Activated CD4-positive, alpha-beta T cell treated with anti-CD3 and anti-CD28 coated beads, Interleukin-2, amount 50 U/mL, for 4 hours (primary cell): ENCODE results near the gene MOGAT3.
A peak's percentile ranks its signal among the peaks of the same experiment; 100 is the strongest.

Experiments
- DNase-seq, 2 experiments: peaks; one replicate each; pipeline ENCODE4 v3.0.0-alpha.2; 2020

The MOGAT3 gene

DNA sequence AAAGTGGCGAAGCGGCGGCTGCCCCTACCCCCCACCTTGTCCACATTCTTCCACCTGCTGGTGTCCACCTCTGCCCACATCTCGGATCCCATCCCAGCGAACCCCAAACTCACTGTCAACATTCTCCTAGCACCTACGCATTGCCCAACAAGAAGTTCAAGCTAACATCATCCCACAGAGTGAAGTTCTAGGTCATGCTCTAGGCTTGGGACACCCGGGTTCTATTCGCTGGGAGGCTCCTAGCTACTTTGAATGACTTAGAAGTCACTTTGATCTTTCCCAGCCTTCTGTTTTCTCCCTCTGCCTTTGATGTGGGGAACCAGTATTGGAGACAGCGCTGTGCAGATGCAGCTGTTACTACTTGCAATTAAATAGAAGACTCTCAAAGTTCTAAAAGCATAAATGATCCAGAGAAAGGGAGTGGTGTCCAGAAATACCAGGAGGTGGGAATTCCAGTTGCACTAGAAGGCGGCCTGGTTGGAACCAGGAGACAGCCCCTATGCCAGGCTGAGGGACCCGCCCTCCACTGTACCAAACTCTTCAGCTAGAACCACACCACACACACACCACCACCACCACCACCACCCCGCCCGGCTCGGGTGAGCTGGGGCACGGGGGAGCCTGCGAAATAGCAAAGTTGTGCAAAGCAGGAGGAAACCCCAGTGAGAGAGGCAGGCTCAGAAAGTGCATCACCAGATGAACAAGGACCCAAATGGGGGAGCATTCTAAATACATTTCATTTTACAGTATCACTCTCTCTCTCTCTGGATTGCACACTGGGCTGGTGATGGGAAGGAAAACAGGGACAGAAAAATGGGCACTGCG lies 30.0 kb downstream of the MOGAT3 start:
- no peak for DNase-seq

DNA sequence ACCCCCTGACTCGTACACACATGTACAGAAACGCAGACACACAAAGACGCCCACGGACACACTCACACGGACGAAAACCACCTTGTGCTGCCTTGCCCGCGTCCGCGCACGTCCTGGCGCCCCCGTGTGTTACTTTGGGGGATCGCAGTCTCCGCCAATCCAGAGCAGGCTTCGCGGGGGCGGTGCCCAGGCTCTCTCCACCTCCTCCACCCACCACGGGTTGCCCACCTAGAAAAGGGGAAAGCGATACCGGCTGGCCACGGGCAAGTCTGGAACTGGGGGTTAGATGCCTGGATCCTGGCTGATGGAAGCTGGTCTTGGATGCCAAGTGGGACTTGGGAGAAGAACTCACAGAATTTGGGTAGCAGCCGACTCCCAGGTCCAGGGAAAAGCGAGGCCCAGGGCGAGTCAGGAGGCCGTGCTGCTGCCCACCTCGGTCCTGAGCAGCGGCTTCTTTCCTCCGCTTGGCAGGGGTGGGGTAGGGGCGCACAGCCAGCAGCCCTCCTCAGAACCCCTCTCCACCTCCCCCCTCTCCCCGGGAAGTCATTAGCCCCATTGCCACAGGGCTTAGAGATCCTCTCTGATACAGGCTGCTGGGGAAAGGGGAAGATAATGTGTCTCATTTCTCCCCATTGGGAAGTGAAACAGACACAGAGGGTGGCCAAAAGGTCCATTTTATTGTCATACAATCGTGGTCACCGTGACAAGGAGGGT lies 30.8 kb downstream of the MOGAT3 start:
- peak; percentile 79 to 82 for DNase-seq

DNA sequence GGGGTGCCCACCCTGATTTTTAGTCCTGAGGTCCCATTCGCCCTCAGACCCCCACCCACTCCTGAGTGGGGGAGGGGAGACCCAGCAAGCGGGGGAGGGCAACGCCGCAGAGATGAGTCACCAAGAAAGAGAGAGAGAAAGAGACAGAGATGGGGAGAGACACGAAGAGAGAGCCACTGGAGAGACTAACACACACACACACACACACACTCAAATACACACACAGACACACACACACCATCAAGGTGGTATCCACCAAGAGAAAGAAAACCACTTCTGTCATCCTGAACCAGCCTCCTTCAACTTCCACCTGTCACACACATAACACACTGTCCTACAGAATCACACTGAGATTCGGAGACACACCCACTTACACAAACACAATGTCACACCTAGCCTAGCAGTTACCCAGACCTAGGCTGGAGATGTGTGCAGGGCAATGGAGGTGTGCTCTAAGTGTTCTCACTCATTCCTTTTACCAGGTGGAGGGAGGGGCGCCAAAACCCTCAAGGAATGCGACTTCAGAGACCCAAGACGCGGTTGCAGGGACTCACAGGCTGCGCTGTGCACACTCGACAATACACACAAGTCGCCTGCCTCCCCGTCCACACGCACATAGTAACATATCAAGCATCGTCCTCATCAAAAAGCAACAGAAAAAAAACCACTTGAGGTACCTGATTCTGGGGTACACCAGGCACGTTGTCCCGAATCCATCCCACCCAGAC lies 31.6 kb downstream of the MOGAT3 start:
- DNase-seq: no peak

DNA sequence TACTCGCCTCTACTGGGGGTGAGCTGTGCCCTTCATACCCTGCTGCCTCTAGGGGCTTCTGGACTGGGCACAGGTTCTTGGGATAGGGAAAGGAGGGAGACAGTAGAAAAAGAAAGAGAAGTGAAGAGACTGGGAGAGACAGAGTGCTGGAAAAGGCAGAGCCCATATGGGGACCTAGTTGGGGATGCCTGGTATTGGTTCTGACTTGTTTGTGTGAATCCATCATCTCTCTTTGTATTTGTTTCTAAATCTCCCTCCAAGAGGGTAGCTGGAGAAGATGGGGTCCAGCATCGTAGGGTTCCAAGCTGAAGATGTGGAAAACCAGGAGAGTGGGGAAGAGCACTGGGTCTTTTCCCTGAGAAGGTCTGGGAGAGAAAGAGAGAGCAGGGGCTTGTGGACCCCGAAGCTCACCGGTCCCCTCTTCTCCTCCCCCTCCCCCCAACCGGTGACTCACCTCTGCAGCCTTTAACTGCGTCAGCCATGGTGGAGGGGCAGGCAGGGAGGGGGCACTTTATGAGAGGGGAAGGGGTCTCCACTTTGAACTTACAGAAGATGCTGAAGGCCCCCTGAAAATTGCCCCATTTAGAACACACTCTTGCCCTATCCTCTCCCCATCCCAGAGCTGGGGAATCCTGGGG lies 32.3 kb downstream of the MOGAT3 start:
- no peak for DNase-seq

DNA sequence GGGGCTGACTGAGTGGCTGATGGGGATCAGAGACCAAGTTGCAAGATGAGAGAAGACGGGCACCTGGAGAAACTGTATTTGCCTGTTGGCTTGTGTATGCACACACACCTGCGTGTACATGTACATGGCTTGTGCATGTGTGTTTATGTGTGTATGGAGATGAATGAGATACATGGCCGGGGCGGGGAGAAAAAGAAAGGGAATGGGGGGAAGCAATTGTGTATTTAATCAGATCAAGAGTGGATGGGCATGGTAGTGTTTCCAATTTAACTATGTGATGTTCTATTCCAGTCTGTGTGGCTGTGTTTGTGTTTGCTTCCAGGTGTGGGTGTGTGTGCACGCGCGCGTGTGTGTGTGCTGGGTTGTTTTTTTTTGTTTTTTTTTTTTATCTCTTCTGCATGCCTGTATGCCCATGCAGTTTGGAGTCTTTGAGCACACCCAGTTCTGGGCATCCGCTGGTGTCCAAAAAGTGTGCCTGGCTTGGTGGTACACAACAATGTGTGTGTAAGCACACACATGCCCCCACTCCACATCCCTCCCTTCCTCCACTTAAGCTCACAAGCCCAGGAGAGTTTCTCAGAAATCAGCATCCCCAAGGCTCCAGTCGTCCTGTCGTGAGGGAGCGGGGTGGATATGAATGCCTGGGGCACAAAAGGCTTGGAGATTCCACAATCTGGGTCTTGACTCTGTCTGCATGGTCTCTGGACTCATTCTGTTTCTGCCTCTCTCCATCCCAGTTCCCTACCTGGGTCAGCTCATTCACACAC lies 33.0 kb downstream of the MOGAT3 start:
- DNase-seq: no peak

DNA sequence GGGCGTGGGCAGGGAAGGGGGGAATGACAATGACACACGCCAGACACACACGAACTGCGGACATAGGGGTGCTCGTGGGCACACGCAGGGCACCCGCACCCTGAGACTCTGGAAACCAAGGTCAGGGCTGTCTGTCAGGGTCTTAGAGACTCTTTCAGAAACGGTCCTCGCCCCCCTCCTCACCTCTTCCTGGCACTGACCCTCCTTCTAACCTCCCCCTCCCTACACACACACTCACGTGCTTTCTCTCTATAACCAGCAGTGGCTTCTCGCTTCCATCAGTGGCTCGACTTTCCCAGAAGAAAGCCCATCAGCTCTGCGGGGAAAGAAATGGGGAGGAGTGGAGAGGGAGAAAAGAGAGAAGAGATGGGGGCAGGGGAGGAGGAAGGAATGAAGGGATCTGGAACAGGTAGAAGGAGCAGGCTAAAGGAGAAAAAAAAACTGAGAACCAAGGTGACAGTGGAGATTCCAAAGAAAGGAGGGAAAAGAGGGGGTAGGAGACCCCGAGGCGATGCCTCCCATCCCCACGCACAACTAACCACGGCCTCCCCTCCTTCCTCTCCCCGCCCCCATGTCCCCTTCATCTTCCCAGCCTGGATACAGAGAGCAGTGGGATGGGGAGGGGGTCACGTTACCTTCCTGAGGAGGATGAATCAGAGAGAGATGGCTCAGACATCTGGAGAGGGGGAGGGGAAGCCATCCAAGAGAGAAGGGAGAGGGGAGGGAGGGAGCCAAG lies 33.8 kb downstream of the MOGAT3 start:
- no peak for DNase-seq

DNA sequence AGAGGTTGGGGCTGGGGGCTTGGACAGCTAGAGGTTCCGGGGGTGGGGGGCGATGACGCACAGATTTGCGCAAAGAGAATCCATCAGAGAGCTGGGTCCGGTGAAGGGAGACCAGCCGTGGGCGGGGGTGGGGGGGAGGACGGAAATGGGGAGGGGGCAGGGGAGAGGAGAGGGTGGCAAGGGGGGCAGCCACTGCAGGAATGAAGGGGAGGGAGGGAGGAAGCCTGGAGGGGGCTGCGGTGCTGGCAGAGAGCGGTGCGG lies 34.3 kb downstream of the MOGAT3 start:
- DNase-seq: no peak

DNA sequence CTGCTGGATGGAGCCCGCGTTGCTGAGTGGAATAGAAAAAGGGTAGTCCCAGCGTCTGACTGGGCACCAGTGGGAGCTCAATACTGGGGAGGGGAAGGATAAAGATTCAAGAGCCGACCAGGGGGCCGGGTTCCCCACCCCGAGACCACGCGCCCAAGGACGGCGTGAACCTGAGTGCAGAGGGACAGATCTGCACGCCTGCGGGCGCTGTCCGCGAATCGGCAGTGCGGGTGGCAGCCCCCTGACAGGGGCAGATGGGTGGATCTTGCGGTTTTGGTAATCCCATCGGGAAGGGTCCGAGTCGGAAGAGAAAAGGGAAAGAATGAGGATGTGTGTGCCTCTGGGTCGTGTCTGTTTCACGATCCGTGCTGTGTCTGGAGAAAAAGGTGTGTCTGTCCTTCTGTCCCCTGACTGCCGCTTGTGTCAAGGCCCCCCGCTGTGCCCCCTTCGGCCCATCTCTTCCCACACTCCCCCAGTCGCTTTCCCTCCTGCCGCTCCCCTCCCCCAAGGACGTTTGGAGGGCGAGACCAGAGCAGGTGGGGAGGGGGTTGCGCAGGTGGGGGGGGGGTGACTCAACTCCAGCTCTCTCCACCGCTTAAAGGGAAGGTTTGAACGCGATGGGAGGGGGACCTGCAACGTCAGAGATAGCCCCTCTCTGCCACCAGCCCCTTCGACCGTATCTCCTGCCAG lies 34.7 kb downstream of the MOGAT3 start:
- no peak for DNase-seq

DNA sequence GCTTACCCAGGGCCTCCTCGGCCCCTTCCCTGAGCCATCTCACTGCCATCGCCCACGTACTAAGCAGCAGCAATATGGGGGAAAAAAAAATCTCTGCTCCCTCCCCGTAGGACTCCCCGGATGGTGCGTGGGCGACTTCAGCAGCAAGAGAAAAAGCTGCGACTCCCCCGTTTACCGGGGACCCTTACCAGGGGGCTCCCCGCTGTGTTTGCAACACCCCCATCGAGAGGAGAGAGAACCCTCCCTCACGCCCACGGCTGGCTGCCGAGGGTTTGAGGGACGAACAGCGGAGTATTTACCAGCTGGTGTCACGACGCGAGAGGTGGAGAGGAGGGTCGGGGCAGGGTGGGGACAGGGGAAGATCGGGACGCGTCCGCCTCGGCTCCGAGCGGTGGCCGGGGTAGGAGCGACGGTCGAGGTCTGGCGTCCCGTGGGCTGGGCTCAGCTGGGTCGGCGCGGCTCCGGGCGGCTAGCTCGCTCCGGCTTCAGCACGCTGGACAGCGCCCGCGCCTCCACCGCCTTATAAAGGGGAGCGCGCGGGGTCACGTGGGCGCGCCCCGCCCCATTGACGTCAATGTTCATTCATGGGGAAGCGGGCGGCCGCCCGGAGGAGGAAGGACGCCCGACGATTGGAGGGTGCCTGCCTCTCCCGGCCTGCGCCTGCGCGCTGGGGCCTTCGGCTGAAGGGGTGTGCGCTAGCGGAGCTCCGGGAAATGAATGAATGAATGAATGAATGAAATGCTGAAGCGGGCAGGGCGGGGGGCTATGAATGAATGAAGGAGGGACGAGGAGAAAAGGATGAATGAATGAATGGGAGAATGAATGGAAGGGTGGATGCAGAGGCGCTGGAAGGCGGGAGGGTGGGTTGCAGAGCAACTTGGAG lies 35.5 kb downstream of the MOGAT3 start, which contains the start of gene VGF:
VGF (minus strand) TSS at position 495 of the 883 bp plus-strand sequence. CDS start 726 bp downstream, outside the sequence.
- DNase-seq: peak; percentile 89 to 90

DNA sequence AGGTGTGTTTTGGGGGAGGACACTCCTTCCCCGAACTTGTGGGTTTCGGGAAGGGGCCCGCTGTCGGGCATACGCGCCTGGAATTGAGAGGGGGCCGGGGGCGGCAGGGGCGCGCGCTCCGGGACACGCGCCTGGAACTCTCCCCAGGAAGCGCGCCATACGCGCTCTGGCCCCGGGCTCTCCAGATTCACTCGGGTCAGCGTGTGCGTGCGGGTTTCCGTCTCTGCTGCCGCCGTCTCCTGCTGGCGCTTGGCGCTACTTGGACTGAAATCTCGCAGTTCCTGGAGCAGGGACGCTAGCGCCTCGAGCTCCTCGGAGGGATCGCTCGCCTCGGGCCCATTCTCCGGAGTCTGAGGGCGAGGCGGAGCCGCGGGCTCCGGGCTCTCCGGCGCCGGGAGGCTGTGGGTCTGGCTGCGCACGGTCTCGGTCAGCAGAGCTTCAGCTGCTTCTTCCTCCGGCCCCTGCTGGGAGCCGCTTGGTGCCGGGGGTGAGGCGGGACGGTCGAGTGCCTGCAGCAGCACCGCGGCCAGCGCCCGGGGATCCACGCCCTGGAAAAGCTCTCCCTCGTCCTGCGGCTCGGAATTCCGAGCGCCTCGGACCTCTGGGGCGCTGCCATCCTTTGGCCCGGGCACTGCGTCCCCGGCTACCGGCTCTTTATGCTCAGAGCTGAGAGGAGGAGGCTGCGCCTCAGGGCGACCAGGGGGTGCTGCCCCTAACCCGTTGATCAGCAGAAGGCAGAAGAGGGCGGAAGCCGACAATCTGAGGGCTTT lies 36.6 kb downstream of the MOGAT3 start:
- DNase-seq: no peak

DNA sequence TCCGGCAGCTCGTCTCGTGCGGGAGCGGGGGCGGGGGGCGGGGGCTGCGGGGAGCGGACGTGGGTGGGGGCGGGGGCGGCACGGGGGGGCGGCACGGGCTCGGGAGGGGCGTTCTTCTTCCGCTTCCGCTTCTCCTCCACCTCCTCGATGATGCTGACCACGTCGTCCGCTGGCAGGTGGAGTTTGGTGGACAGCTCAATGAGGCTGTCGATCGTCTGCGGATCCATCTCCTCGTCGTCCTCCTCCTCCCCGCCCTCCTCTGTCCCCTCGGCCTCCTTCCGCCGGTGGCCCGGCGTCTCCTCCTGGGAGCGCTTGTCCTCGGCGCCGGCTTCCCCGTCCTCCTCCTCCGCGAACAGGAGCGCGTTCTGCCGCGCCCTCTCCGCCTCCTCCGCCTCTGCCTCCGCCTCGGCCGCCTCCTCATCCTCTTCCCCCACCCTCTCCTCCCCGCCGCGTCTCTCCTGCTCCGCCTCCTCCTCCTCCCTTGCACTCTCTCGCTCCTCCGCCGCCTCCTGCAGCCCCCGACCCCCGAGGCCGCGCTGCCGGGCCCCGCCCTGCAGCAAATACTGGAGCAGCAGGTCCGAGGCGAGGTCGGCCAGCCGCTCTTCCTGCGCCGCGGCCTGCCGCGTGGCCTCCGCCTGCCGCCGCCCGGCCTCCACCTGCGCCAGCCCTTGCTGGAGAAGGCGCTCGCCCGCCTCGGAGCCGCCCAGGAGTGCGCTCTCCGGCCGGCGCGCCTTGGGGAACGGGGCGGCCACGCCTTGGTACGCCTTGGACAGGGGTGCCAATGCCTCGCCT lies 37.4 kb downstream of the MOGAT3 start:
- DNase-seq: peak; percentile 35 to 42

DNA sequence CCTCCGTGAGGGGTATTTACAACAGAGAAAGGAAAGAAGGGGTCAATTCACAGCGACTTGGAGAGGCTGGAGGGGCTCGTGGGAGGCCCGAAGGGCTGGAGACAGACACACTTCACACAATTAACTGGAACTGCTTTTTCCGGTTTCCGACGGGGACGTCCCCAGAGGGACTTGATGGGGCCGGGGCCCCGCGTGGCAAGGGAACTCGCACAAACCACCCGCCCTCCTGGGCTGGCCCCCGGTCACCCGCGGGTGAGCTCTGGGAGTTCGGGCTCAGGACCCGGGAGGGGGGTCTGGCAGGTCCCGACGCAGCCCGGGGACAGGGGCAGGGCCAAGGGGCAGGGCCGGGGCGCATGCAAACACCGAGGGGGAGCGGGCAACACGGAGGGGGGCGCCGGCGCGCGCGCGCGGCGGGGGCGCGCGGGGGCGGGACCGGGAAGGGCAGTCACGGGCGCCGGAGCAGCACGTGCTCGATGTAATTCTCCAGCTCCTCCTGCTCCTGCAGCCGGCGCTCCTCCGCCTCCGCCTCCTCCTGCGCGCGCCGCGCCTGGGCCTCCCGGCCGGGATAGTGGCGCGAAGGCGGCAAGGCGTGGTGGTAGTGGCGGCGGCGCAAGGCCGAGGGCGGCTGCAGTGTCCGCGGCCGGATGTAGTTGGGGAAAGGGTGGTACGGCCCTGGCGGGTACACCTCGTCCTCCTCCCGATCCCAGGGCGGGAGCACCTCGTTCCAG lies 38.1 kb downstream of the MOGAT3 start:
- no peak for DNase-seq

DNA sequence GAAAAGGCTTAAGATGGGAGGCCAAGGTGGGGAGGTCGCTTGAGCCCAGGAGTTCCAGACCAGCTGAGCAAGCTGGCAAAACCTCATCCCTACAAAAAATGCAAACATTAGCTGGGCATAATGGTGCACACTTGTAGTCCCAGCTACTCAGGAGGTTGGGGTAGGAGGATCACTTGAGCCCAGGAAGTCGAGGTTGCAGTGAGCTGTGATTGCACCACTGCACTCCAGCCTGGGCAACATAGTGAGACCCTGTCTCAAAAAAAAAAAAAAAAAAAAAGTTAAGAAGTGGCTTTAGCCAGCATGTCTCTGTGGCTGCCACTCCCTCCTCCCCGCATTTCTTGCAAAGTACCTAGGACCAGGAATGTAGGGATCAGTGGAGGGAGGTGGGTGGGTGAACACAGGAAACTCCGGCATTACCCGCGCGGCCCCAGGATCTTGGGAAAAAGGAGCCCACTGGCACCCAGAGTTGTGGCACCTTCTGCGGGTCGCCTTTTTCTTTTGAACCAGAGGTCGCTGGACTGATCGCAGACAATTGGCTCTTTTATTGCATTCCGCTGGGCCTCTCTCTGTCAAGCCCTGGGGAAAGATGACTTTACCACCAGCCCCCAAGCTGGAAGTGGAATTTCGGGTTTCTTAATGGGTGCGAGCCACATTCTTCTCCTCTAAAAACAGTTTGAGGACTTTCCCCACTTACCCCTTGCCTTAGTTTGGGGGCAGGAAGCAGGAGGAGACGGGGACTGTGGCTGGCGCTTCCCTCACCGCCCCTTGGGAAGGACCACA lies 39.0 kb downstream of the MOGAT3 start:
- no peak for DNase-seq

DNA sequence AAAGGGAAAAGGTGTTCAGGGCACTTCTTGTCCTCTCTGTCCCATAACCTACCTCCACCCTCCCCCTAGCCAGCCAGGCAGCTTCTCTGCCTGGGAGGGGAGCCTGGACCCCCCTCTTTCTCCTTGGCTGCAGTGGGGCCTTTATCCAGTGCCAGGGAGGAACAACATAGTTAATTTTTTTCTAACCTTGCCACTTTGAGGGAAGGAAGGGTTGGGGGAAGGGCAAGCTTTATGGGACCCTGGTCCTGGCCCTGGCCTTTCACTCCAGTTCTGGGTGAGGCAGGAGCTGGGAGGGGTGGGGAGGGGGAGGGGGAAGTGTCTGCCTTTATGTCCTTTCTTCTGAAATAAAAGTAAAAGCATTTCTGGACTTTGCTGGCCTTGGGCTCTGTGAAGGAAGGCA lies 39.9 kb downstream of the MOGAT3 start:
- DNase-seq: no peak

DNA sequence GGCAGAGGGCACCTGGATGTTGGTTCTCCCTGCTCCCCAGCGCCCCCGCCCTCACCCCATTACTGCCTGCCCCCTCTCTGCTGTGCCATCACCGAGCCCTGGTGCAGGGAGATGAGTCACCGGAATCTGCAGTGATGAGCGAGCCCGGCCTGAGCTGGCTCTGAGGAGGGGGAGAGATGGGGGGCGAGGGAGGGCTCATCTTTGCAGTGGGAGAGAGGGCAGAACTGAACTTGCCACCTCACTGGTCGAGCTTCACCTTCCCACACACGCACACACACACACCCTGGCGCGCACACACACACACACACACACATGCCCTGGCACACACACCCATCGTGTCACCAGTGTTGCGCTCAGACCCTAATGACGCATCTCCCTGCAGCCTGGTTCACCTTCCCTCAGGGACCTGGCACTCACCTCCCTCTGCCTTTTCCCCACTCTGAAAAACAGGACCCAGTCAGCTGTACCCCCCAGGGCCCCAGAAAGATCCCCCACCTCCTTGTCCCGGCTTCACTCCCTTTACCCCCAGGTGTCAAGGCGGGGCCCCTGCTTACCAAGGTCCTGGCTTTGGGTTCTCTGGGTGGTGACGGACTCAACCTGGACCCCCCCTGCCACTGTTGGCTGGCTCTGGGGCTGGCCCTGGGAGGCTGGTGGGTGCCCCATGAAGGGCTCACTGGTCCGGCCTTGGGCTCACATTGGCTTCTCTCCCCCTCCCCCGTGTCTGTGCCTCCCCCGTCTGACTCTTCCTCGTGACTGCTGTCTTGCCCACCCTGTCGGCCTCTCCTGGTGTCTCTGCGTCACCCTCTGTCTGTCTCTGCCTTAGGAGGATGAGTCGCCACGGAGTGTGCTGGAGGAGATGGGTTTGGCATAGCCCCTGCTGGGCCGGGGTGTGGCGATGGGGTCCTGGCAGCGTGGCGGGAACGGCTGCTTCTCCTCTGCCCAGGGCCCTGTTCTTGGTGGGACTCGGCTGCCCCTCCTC lies 40.9 kb downstream of the MOGAT3 start:
- no peak for DNase-seq
